DMS 273 (cell line): ENCODE results near the gene THAP5.
"Not testable (repeated sequence)": the region's sequence is repeated elsewhere in the genome, so short reads cannot be mapped to it uniquely, and the experiment has no call there.

Source experiments
- DNase-seq: peaks from one replicate; lab custom pipeline; 2025; ENCODE audit not compliant: unreplicated experiment; lab: John Stamatoyannopoulos, UW

THAP5 gene

DNA sequence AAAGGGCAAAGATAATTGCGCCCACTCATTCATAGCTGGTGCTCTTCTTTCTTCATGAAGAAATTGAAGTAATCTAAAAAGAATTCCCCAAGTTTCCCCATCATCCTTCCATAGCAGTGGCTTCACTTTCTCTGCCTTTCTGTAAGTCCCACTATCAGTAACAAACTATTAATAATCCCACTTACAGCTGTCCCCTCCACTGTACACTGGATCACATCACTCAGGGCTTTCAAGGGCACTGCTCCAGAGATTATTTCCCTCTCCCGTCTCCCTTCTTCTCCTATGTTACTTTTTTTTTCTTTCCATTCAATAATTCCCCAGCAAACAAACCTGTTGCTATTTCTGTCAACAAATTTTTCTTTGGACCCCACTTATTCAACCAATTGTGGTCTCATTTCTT, 16.3 kb upstream of the THAP5 start:
- no peak for DNase-seq

DNA sequence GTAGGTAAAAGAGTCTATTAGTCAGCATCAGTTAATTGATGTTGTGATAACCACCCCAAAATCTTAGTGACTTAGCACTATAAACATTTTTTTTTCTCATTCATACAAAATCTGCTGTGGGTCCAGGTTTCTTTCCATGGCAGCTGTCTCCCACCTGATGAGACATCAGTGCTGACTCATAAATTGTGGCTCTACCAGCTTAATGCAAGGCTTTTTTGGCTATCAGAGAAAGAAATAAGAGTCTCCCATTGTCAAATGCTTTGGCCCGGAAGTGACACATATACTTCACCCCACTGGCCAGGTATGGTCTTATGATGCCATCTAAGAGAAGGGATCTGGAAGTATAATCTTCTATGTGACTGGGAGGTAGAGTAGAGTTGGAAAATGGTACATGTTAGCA, 14.7 kb upstream of the THAP5 start:
- DNase-seq, result no peak

DNA sequence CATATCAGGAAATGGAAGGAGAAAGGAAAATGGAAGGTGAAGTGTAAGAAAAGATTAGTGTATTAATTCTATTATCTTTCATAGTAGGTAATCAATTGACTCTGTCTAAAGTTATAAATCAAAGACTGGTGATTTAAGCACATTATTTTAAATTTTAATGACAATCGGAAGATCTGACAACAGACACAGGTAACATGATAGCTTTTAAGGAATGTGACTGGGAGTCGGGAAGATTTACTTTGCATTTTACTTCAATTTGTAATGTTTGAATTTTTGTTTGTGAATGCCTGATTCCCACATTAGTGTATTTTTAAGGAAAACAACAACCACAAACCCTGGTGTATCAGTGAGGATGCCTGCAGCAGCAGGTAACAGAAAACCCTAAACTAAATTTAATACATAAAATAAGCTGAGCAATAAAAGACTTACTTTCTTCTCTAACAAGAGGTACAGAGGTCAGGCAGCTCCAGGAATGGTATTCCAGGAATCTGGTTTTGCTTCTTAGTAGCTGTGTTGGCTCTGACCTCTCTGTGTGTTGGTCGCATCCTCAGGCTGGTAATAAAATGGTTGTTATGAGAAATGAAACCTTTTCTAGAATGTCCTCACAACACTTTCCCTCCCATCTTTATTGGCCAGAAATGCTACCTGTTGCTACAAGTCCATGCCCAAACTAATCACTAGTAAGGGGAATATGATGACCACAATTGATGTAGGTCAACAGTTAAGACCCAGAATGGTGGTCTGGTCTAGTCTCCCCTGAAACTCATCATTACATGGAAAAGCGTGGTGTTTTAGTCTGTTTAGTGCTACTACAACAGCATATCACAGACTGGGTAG, 12.4 kb upstream of the THAP5 start:
- DNase-seq, result no peak

DNA sequence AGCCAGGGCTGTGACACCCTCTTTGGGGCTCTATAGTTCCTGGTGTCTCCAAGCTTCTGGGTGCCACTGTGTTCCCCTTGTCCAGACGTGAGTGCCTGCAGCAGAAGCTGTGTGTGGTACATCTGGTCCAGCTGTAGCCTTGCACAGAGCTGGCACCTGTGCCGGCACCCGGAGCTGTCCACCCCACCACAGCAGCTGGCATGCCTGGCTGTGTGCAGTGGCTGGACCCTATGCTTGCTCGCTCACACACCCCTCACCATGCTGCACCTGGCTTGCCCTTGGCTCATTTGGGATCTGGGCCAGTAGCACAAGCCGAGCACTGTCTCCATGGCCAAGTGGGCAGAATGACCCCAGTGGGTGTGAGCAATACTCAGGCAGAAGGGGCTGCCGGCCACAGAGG, 10.8 kb upstream of the THAP5 start:
- no peak for DNase-seq

DNA sequence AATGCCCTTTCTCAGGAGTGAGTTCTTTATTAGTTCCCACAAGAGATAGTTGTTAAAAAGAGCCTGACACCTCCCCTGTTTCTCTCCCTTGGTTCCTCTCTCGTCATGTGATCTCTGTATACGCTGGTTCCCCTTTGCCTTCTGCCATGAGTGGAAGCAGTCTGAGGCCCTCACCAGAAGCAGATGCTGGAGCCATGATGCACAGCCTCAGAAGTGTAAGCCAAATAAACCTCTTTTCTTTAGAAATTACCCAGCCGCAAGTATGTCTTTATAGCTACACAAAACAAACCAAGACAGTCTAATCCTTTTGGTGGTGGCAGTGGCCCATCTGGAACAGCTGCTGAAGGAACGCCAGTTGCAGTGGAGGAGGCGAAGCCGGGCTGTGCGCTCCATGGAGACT, 9.4 kb upstream of the THAP5 start:
- no peak for DNase-seq

DNA sequence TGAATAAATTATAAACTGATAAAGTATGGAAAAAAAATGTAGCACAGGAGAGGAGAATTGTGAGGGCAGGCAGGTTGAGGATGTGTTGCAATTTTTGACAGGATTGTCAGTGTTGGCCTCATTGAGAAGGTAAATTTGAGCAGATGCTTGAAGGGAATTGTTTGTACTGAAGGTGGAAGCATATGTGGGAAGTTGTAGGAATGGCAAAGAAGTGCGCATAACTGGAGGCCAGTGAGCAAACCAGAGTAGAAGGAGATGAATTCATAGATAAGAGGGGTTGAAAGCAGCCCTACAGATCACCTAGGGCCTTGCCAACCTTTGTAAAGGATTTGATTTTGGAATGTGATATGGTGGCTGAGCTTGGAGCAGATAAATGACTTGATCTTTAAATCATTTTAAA, 6.6 kb upstream of the THAP5 start:
- no peak for DNase-seq

DNA sequence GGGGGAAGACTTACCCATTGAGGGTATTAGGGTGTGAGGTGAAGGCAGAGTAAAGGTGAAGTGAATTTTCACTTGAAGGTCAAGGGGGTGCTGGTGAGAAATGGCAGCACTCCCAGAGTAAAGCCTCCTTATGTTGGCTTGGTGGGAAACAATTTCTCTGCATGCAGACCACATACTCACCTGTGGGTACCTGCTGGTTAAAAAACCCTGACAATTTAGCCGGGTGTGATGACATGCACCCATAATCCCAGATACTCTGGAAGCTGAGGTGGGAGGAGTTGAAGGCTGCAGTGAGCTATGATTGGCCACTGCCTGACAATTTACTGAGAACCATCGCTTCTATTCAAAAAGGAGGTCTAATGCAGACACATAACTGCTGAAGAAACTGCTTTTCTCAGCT, 5.7 kb upstream of the THAP5 start:
- DNase-seq, result no peak

DNA sequence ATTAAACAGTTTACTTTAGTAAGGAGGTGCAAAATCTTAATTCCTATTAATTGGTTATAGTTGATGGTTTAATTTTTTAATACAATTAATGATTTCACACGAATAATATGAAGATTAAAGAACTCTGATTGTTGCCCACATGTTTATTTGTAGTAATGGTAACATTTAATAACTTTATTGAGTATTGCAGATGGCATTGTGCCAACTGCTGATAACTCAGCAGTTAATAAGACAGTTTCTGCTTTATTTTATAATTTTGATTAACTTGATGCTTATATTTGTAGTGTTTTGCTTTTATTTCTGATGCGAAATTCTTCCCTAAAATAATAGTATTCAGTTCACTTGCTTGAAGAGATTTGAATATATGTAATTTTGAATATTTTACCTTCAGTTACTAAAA, 3.0 kb upstream of the THAP5 start:
- DNase-seq, result no peak

DNA sequence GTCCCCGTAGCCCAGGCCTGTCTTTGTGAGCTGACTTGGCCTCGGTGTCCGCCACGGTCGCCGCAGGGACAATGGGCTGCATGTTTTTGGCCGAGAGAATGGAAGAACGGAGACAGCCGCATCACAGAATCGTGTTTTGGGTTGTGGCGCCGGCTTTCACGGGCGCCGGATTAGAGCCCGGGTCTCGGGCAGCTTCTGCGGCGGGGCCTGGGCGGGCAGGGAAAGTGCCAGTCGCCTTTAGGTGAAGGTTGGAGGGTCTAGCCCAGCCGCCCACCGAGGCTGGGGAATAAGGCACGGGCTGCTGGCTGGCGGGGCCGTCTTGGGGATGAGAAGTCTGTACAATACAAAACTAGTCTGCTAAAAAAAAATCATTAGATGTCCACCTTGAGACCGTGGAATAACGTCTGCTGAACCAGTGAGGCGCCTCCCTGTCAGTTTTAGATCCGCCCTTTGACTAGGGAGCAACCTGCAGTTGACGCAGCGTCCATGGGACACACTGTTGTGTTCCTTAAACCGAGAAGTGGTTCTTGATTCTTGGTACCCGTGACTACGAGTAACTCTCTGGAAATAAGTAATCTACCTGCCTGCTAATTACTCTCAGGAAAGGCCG, 745 bp upstream of the THAP5 start:
- DNase-seq, result peak; percentile 82

DNA sequence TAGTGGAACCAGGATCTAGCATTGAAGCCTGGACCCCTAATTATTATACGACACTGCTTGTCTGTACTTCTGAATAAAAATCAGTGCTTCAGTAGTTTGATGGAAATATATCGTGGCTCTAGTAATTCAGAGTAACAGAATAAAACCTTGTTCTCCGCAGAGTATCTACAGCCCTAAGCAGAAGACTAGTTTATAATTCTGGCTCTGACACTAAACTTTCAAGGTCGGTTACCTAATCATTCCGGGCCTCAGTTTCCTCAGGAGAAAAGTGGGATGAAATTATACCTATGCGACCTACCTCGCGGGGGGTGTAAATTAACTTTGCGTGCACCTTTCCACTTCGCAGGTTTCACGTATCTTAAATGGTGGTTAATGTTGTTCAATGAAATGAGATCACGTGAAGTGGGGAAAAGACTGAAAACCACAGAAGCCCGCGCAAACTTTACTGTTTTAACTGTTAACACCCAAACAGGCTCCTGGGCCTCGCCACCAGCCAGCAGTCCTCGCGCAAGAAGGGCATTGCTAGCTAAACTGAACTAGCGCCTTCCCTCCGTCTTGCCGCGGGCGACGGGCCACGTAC, 615 bp downstream of the THAP5 start:
- peak; percentile 51 for DNase-seq

DNA sequence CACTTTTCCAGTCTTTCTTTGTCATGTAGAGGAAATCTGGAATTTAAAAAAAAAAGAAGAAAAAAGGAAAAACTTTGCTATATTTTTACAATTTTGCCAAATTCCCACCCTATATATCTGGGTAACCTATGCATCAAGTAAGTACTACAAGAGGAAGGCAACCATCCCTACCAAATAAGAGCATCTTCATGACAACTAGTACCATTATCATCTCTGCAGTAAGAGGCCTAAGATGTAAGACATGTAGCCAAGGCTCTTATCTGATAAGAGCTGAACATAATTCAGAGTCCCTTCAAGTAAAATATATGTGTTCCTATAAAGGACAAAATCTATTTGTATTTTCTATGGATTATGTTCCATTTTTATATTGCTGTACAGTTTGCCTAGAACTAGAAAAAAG, 3.5 kb downstream of the THAP5 start:
- no peak for DNase-seq

DNA sequence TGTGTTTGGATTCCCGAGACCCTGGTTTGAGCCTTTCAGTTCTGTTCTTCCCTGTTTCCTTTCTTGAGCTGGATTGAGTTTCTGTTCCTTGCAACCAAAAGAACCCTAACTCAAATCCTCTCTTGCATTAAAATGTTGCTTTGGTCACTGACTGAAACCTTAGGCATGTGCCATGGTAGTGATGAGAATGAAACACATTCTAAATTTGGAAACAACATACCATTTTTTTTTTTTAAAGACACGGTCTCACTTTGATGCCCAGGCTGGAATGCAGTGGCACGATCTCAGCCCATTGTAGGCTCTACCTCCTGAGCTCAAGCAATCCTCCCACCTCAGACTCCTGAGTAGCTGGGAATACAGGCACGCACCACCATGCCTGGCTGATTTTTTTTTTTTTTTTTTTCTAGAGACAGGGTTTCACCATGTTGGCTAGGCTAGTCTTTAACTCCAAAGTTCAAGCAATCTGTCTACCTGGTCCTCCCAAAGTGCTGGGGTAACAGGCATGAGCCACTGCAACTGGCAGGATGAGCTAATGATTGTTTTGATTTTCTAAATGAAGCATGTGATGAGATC, 8.4 kb downstream of the THAP5 start:
- no peak for DNase-seq

DNA sequence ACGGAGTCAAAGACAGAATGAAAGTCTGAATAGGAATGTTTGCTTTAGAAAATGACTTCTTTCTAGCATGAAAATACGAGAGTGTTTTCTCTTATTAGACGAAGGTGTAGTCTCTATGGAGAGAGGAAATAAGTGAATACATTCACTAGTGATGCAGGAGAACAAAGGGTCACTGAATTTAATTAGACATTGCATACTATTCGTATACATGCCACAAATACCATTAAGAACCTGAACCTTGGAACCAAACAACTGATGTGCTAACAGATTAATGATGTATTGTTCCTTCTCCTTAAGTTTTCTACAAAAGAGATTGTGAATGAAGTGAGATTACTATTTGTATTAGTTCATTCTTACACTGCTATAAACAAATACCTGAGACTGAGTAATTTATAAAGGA, 10.3 kb downstream of the THAP5 start:
- DNase-seq, result no peak

DNA sequence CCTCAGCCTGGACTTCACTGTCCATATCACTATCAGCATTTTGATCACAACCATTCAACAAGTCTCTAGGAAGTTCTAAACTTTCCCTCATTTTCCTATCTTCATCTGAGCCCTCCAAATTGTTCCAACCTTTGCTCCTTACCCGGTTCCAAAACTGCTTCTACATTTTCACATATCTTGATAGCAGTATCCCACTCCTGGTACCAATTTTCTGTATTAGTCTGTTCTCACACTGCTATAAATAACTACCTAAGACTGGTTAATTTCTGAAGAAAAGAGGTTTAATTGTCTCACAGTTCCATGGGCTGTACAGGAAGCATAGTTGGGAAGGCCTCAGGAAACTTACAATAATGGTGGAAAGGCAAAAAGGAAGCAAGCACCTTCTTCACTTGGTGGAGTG, 11.9 kb downstream of the THAP5 start:
- DNase-seq, result no peak

DNA sequence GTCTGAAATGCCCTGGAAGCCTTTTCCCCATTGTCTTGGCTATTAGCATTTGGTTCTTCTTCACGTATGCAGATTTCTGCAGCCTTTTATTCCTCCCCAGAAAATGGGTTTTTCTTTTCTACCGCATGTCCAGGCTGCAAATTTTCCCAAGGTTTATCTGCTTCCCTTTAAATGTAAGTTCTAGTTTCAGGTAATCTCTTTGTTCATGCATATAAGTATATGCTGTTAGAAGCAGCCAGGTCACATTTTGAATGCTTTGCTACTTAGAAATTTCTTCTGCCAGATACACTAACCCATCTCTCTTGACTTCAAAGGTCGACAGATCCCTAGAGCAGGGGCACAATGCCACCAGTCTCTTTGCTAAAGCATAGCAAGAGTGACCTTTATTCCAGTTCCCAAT, 12.3 kb downstream of the THAP5 start:
- no peak for DNase-seq

DNA sequence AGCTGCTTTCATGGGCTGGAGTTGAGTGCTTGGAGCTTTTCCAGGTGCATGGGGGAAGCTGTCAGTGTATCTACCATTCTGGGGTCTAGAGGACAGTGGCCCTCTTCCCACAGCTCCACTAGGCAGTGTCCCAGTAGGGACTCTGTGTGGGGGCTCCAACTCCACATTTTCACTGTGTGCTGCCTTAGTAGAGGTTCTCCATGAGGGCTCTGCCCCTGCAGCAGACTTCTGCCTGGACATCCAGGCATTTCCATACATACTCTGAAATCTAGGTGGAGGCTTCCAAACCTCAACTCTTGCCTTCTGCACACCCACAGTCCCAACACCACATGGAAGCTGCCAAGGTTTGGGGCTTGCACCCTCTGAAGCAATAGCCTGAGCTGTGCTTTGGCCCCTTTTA, 12.8 kb downstream of the THAP5 start:
- DNase-seq, result not testable (repeated sequence)

DNA sequence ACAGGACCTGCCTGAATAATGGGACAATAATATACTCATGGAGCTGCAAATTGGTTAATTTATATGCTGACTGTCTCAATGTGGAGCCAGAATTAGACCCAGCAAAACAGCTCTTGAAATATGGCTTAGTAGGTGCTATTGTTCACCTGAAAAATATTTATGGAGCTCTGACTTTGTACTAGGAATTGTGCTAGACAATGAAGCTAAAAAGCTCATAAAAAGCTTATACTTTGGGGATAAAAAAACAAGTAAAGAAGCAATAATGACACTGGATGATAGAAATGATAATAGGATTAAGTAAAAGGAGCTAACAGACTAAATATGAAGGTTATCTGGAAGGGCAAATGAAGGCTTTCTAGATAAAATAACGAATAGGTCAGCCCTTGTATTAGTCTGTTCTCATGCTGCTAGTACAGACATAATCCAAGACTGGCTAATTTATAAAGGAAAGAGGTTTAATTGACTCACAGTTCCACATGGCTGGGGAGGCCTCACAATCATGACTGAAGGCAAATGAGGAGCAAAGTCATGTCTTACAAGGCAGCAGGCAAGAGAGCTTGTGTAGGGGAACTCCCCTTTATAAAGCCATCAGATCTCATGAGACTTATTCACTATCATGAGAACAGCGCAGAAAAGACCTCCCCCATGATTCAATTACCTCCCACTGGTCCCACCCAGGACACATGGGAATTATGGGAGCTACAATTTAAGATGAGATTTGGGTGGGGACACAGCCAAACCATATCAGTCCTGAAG, 21.2 kb downstream of the THAP5 start:
- DNase-seq, result not testable (repeated sequence)

DNA sequence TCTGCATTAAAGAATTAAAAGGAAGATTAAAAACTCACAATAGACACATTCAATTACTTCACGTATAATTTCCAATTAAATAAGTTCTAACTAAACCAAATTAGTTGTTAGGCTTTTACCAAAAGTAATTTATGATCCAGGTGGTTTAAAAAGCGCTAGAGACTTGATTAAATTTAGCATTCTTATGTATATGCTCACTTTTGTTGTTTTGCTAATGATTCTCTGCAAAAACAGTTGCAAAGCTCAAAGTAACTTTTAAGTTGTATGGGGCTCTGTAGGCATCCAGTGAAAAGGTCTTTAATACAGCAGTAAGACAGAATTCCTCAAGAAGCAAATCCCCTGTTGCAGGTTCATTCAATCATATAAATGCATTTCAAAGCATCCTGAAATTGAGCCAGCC, 28.0 kb downstream of the THAP5 start:
- no peak for DNase-seq

DNA sequence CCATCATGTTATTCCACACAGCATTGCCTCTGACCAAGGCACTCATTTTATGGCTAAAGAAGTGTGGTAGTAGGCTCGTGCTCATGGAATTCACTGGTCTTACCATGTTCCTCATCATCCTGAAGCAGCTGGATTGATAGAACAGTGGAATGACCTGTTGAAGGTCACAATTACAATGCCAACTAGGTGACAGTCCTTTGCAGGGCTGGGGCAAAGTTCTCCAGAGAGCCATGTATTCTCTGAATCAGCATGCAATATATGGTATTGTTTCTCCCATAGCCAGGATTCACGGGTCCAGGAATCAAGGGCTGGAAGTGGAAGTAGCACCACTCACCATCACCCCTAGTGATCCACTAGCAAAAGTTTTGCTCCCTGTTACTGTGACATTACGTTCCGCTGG, 30.8 kb downstream of the THAP5 start:
- DNase-seq, result not testable (repeated sequence)

DNA sequence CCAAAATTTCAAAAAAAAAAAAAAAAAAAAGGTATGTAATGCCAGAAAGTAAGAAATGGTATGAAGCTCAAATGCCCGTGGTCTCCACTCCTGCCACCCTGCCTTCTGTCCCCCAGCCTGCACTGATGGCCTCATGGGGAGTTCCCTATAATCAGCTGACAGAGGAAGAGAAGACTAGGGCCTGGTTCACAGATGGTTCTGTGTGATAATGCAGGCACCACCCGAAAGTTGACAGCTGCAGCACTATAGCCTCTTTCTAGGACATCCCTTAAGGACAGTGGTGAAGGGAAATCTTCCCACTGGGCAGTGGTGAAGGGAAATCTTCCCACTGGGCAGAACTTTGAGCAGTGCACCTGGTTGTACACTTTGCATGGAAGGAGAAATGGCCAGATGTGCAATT, 31.3 kb downstream of the THAP5 start:
- peak; percentile 24 for DNase-seq

DNA sequence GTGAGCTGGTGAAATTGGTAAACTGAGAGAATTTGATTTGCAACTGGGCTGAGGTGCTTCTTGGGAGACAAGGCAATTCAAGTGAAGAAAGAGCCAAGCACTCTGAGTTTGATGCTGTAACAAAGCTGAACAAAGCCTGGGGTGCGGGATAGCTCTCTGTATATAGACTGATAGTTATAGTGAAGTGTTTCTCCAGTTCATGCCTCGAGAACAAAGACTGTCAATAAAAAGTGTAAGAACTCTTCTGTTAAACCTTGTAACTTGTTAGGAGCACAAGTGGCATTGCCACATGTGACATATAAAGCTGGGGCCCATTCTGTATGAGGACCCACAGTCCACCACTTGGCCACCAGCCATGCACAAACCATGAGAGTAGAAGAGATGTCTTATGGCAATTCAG, 32.3 kb downstream of the THAP5 start:
- no peak for DNase-seq
